Motor neuron (in vitro differentiated cells): ENCODE measurements around the gene MYORG. TPM values are rescaled to one million over a fixed set of nuclear protein-coding genes. Genes with fewer than 3 reads are reported as not detected.
A peak's percentile ranks its signal among the peaks of the same experiment; 100 is the strongest.
"Not testable (repeated sequence)": the region's sequence is repeated elsewhere in the genome, so short reads cannot be mapped to it uniquely, and the experiment has no call there.

Source experiments
- ATAC-seq, 8 experiments: fragments of 200-7000 bp; cut with Tn5 transposase; replicated peaks in 6 of 8; 2 replicates each; pipeline ENCODE4 v1.8.0; 2021; ENCODE audit warnings: mild to moderate bottlenecking in 8 of 8, moderate library complexity in 8 of 8
- H3K27ac ChIP-seq, 2 donors: fragments of 250-450 bp; sonication (Bioruptor Pico); 2 replicates each; pipeline ENCODE4 v1.9.0; 2021; ENCODE audit warnings: antibody characterized with exemption in 2 of 2, mild to moderate bottlenecking in 2 of 2, moderate library complexity in 1 of 2
- H3K4me1 ChIP-seq, 2 donors: fragments of 250-450 bp; sonication (Bioruptor Pico); replicated peaks in 1 of 2; 2 replicates each; pipeline ENCODE4 v1.6.1; 2021; ENCODE audit warnings: antibody characterized with exemption in 2 of 2, mild to moderate bottlenecking in 2 of 2, moderate library complexity in 1 of 2
- H3K4me3 ChIP-seq, 5 donors: fragments of 250-450 bp; sonication (Bioruptor Pico); 2 replicates each; pipeline ENCODE4 v1.9.0; 2021; ENCODE audit warnings: antibody characterized with exemption in 5 of 5, mild to moderate bottlenecking in 5 of 5, moderate library complexity in 4 of 5
- WGBS, 10 experiments: fragments of 450-650 bp; shearing (Covaris generic); methylation state at CpG; one replicate each; pipeline ENCODE4 v1.0.0; 2022; 5-methylcytosine and 5-hydroxymethylcytosine counted together
- in situ Hi-C, 9 experiments: fragments of 400-800 bp; cut with MboI; loops; one replicate each; pipeline ENCODE4 v1.15.0; 2021; ENCODE audit warnings: low sequenced_read_pairs in 9 of 9, low pct_unique_long_range_greater_than_20kb in 2 of 9; ENCODE audit not compliant: unreplicated experiment in 9 of 9
- total RNA-seq, 8 experiments: library from RNA; unstranded; fragments of 300-600 nt; gene quantifications; 2 replicates each; pipeline versions ENCODE4 v1.2.3 to v1.2.4, GENCODE V29; 2022

Gene MYORG
- total RNA-seq, 8 experiments from 2014 or later: 0.31 to 11.4 (median 2.4) TPM

DNA sequence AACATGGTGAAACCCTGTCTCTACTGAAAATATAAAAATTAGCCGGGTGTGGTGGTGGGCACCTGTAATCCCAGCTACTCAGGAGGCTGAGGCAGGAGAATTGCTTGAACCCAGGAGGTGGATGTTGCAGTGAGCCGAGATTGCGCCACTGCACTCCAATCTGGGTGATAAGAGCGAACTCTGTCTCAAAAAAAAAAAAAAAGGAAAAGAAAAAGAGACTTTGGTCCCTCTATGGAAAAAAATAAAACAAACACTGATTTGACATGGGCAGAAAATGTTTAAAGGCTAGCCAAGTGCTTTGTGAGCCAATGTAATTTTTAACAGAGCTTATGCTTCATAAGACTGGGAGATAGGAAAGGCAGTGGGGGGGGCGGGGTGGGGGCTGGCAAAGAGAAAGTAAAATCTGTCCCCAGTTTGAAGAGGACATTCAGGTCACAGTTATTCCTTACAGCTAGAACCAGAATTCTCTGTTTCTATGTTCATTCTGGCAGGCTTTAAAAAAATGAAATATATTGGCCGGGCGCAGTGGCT is 24.5 kb downstream of the MYORG start:
- in situ Hi-C loops, H3K4me1 ChIP-seq, H3K4me3 ChIP-seq, ATAC-seq, H3K27ac ChIP-seq: not testable (repeated sequence)
- 80 to 100% (median 100%) methylated on average over 1 to 5 of the region's 7 CpGs; no CpG with 5 or more reads in 3 of the 10 experiments for WGBS, 10 experiments

GRCh38 chr9:34349324-34349723 is 27.4 kb downstream of the MYORG start:
- 100% methylated on average over 1 to 3 of the region's 3 CpGs; no CpG with 5 or more reads in 2 of the 10 experiments for WGBS, 10 experiments
- in situ Hi-C loops: no loop called here
- no peak for ATAC-seq
- Histone ChIP-seq H3K4me1 (no peaks in the 10 kb centered on the region), H3K4me3 (no peak overlapping the region), H3K27ac (no peak overlapping the region)

GRCh38 chr9:34347800-34348158 is 28.9 kb downstream of the MYORG start:
- no peaks in the 10 kb centered on the region for H3K4me1 ChIP-seq
- no peak overlapping the region for H3K4me3 ChIP-seq
- ATAC-seq: no peak
- H3K27ac ChIP-seq: no peak overlapping the region
- in situ Hi-C loops: no loop called here

DNA sequence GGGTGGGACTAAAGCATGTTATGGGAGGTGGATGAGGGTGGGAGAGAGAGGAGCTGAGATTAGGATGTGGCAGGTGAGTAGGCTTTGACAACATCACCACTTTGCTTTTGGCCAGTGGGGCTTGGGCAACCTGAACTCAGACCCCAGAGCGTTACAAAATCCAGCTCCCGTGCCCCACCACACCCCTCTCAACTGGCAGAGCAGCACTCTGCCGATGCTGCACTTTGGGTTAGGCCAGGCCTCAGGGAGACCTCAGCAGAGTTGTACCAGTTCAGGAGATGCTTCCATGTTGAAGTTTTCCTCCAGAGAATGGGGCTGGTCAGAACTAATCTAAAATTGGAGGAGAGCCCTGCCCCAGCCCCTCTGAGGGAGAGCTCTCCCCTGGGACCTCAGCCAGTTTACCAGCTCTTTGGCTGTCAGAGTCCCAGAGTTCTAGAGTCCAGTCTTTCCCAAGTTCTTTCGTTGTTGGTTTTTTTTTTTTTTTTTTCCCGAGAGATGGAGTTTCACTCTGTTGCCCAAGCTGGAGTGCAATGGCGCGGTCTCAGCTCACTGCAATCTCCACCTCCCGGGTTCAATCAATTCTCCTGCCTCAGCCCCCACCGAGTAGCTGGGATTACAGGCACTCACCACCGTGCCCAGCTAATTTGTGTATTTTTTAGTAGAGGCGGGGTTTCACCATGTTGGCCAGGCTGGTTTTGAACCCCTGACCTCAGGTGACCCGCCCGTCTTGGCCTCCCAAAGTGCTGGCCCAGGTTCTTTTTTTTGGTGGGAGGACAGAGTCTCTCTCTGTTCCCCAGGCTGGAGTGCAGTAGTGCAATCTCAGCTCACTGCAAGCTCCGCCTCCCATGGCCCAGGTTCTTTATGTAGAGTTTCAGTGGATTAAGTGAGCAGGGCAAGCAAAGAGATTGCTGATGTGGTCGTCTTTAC is 29.6 kb downstream of the MYORG start:
- no peaks in the 10 kb centered on the region for H3K4me1 ChIP-seq
- H3K27ac ChIP-seq: no peak overlapping the region
- 0 to 100% (median 87%) methylated on average over 1 to 11 of the region's 15 CpGs; no CpG with 5 or more reads in 2 of the 10 experiments for WGBS, 10 experiments
- in situ Hi-C loops: no loop called here
- ATAC-seq: no peak
- H3K4me3 ChIP-seq: no peak overlapping the region

DNA sequence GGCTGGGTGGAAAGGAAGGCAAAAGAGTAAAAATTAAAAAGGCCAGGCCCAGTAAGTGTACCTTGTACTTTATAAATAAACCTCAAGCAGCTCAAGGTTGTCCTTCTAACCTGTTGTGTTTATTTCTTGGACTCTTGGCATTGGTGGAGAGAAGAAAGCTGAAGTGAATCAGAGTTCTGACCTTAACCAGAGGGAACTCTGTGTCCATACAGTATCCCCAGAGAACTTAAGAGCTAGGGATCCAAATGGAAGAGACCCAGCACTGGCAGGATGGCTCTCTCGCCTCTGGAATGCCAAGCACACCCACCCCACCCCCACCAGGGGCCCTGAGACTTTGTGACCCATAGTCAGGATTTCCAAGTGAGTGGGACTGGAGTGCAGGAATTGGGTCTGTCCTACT is 33.1 kb downstream of the MYORG start:
- in situ Hi-C loops: no loop called here
- 100% methylated on average over 1 of the region's 1 CpG; no CpG with 5 or more reads in 9 of the 10 experiments for WGBS, 10 experiments
- Histone ChIP-seq H3K4me1 (no peaks in the 10 kb centered on the region), H3K27ac (no peak overlapping the region), H3K4me3 (no peak overlapping the region)
- no peak for ATAC-seq

GRCh38 chr9:34343090-34343489 is 33.6 kb downstream of the MYORG start:
- Histone ChIP-seq H3K27ac (no peak overlapping the region), H3K4me3 (no peak overlapping the region), H3K4me1 (no peaks in the 10 kb centered on the region)
- in situ Hi-C loops: no loop called here
- ATAC-seq: no peak
- 61 to 100% (median 97%) methylated on average over 3 to 5 of the region's 5 CpGs; no CpG with 5 or more reads in 4 of the 10 experiments for WGBS, 10 experiments

- Histone ChIP-seq H3K27ac (no peak overlapping the region), H3K4me1 (no peaks in the 10 kb centered on the region), H3K4me3 (no peak overlapping the region)
- in situ Hi-C loops: no loop called here
- 33 to 100% (median 91%) methylated on average over 1 to 7 of the region's 7 CpGs; no CpG with 5 or more reads in 5 of the 10 experiments for whole genome bisulfite sequencing, 10 experiments
- ATAC-seq: no peak
Measured at GRCh38 chr9:34341659-34342295, 34.9 kb downstream of the MYORG start.

DNA sequence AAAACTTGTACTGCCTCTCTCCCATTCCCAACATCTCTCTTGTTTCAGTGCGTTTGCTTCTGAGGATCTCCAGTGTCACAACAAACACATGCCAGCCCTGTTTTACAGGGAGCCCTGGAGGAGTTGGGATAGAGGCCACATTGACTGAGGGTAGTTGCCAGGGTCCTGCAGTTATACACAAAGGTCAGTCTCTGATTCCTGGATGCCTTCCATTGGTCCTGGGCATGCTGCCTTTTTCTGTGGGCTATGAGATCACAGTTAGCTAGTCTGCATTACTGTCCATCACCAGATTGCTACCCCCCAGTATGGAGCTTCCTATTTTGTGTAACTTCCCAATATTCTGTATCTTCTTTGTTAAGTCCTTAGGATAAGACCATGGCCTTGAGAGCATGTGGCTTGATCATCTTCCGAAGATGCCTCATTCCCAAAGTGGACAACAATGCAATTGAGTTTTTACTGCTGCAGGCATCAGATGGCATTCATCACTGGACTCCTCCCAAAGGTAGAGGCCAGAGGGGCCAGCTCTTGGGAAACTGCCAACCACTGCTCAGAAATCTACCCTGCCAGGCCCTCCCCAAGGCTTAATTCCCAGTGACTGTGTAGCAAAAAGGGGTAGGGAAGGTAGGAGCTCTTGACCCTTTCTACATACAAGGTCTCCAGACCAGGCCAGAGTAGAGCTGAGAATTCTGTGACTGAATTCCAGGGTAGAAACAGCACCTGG is 37.9 kb downstream of the MYORG start:
- Histone ChIP-seq H3K4me3 (no peak overlapping the region), H3K27ac (no peak overlapping the region), H3K4me1 (peaks cover 5 to 9% of the 10 kb centered on the region in 2 donors)
- no peak for ATAC-seq
- 100% methylated on average over 1 to 2 of the region's 2 CpGs; no CpG with 5 or more reads in 6 of the 10 experiments for WGBS, 10 experiments
- in situ Hi-C loops: no loop called here

DNA sequence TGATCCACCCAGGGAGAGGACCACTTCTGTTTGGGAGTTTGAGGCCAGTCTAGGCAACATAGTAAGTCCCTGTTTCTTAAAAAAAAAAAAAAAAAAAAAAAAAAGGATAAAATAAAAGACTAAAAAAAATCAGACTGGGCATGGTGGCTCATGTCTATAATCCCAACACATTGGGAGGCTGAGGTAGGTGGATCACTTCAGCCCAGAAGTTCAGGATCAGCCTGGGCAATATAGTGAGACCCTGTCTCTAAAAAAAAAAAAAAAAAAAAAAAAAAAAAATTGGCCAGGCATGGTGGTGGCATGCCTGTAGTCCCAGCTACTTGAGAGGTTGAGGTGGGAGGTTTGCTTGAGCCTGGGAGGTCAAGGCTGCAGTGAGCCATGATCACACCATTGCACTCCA is 38.6 kb downstream of the MYORG start:
- H3K4me1 ChIP-seq: peaks cover 7 to 11% of the 10 kb centered on the region in 2 donors
- H3K4me3 ChIP-seq, in situ Hi-C loops, H3K27ac ChIP-seq, ATAC-seq: not testable (repeated sequence)

- no peak overlapping the region for H3K4me3 ChIP-seq
- in situ Hi-C loops: no loop called here
- 60 to 100% (median 100%) methylated on average over 1 to 2 of the region's 2 CpGs; no CpG with 5 or more reads in 3 of the 10 experiments for WGBS, 10 experiments
- H3K4me1 ChIP-seq: peaks cover 10 to 16% of the 10 kb centered on the region in 2 donors
- ATAC-seq: no peak
- H3K27ac ChIP-seq: no peak overlapping the region
Measured at GRCh38 chr9:34337403-34337802, 39.3 kb downstream of the MYORG start.

DNA sequence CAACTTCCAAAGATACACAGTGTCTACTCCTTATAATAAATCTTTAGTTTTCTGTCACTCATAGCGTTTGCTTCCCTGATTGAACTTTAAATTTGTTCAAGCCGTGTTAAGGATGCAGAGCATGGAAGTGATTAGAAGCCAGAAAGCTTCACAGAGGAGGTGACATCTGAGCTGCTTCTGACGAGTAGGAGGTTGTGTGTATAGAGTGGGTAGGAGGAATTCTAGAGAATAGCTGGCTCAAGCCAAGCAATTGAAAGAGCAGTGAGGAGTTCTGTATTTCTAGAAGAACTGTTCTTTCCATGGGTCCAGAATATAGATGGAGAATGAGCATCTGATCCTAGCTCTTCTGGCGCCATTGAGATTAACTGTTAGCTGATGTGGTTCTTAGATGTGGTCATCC is 41.3 kb downstream of the MYORG start:
- 40 to 100% (median 88%) methylated on average over 1 to 4 of the region's 4 CpGs; no CpG with 5 or more reads in 3 of the 10 experiments for WGBS, 10 experiments
- Histone ChIP-seq H3K4me3 (no peak overlapping the region), H3K4me1 (peaks cover 16 to 21% of the 10 kb centered on the region in 2 donors), H3K27ac (peak overlapping the region in 1 of 2 donors; percentile 58)
- ATAC-seq: no peak
- in situ Hi-C loops: no loop called here

DNA sequence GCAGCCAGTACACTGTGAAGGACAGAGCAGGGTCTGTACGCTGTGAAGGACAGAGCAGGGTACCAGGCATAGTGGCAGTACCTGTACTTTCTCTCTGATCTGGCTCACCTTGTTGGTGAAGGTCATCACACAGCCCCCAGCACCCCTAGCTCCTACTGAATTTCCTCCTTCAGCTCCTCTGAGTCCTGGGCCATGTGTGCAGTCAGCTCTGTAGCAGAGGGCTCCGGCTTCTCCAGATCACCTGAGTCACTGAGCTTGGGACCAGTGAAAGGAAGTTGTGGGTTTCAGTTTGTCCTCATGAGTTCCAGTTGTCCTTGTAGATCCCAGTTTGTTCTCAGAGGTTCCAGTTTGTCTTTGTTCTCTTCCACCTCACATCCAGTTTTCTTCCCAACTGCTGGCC is 41.8 kb downstream of the MYORG start:
- 67 to 100% (median 95%) methylated on average over 1 to 2 of the region's 2 CpGs; no CpG with 5 or more reads in 3 of the 10 experiments for WGBS, 10 experiments
- Histone ChIP-seq H3K27ac (peak overlapping the region in 1 of 2 donors; percentile 58), H3K4me1 (peaks cover 19 to 24% of the 10 kb centered on the region in 2 donors), H3K4me3 (no peak overlapping the region)
- in situ Hi-C loops: no loop called here
- peak in 3 of 8 experiments; percentile 11 to 26 (median 18) for ATAC-seq
